AG04450 (cell line): ENCODE results near the gene ICOS. TPM values are rescaled to one million over a fixed set of nuclear protein-coding genes. Genes with fewer than 3 reads are reported as not detected.

Source experiments
- CTCF ChIA-PET: fragments of 300-600, 350-600 bp; formaldehyde crosslinking; extraction: SDS; loops from one replicate; lab custom pipeline; 2022; ENCODE audit warnings: antibody characterized with exemption, inconsistent platforms; lab: Charles Lee
- POLR2A ChIA-PET: fragments of 350-600 bp; formaldehyde crosslinking; extraction: SDS; loops from one replicate; lab custom pipeline; 2021; ENCODE audit warnings: antibody characterized with exemption, inconsistent platforms; lab: Yijun Ruan, JAX
- DNase-seq: peaks from one replicate; pipeline ENCODE4 v3.0.0-alpha.2; 2011; ENCODE audit warnings: low read depth, low spot score
- H3K27ac ChIP-seq: one replicate; pipeline ENCODE4 v1.5.1; 2012; ENCODE audit warnings: low read depth, low read length, control low read depth
- H3K27me3 ChIP-seq: one replicate; pipeline ENCODE4 v1.6.0; 2012; ENCODE audit warnings: low read length; ENCODE audit not compliant: control insufficient read depth, insufficient read depth
- H3K4me3 ChIP-seq: 2 replicates; pipeline ENCODE4 v1.5.1; 2011; ENCODE audit warnings: mild to moderate bottlenecking, low read depth, low read length, control low read depth
- H3K9me3 ChIP-seq: 2 replicates; pipeline ENCODE4 v1.5.1; 2012; ENCODE audit warnings: low read length; ENCODE audit not compliant: control insufficient read depth, insufficient read depth
- polyA plus RNA-seq: library from polyadenylated mRNA; depleted of rRNA; stranded (reverse); fragments of >200 nt; gene quantifications from 2 replicates; pipeline ENCODE4 v1.2.3, GENCODE V29; 2011
- TF ChIP-seq, protein P1 (sequence below): IDR thresholded peaks from 2 replicates; pipeline ENCODE4 v1.5.1; 2011; ENCODE audit warnings: low read depth, low read length, control low read depth, inconsistent platforms

Gene ICOS
- polyA plus RNA-seq, 1 experiment = not detected

DNA sequence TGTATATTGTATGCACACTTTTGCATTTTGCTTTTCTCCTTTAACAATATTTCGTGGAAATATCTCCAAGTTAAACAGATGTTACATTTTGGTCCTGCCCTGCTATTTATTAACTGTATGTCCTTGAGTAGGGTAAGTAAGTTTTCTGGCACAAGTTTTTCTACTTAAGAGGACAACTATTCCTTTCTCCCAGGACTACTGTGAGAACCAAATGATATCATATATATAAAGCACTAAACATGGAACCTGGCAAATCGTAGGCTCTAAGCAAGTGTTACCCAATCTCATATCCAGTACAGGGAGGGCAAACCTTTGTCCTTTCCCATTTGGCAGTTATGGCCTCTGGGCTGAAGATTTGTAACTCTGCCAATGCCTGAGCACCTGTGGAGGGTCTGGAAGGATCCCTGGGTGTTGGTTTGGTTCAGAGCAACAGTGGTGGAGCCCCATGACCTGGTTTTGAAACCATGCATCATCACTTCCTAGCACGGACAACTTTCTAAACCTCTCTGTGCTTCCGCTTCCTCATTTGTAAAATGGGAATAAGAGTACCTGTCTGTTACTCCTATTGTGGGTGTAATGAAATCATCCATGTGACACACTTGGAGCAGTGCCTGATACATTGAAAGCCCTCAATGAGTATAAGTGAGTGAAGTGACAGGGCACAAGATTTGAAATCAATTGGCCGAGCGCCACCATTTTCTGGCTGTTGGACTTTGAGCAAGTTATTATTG is 28.3 kb upstream of the ICOS start:
- no peaks in the 10 kb centered on the region for H3K9me3 ChIP-seq
- no peak for DNase-seq
- POLR2A ChIA-PET = no interaction called here
- H3K4me3 ChIP-seq = no peak overlapping the region
- CTCF ChIA-PET = no interaction called here
- TF ChIP-seq, protein P1, sequence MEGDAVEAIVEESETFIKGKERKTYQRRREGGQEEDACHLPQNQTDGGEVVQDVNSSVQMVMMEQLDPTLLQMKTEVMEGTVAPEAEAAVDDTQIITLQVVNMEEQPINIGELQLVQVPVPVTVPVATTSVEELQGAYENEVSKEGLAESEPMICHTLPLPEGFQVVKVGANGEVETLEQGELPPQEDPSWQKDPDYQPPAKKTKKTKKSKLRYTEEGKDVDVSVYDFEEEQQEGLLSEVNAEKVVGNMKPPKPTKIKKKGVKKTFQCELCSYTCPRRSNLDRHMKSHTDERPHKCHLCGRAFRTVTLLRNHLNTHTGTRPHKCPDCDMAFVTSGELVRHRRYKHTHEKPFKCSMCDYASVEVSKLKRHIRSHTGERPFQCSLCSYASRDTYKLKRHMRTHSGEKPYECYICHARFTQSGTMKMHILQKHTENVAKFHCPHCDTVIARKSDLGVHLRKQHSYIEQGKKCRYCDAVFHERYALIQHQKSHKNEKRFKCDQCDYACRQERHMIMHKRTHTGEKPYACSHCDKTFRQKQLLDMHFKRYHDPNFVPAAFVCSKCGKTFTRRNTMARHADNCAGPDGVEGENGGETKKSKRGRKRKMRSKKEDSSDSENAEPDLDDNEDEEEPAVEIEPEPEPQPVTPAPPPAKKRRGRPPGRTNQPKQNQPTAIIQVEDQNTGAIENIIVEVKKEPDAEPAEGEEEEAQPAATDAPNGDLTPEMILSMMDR = no peak
- H3K27me3 ChIP-seq = no peaks in the 10 kb centered on the region
- no peak overlapping the region for H3K27ac ChIP-seq

DNA sequence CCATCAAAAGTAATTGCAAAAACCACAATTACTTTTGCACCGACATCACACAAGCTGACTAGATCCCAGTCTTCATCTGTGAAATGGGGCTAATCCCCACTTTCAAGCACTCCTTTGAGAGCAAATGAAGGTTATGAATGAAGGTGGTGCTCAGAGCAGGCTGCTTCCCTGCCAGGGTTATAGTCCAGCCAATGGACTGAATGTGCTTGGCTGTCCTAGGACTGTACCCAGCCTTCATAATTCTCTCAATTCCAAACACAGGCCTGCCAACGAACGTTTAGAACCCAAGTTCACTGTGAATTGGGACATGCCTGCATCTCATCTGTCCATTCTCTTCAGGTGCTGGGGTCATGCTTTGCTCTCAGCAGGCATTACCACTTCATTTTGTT is 27.8 kb upstream of the ICOS start:
- CTCF ChIA-PET = interaction anchor here (0.9 to 2.0 kb wide), 2 partner anchors 93 to 471 kb away, joined by 3 to 17 read pairs; no protein-coding TSS in a partner anchor
- POLR2A ChIA-PET = interaction anchor here (1.0 kb wide), 1 partner anchor 670 kb away, joined by 5 read pairs; the partner anchor contains the start of gene CYP20A1
- TF ChIP-seq, protein P1 = no peak
- no peak for DNase-seq
- Histone ChIP-seq H3K9me3 (no peaks in the 10 kb centered on the region), H3K27ac (no peak overlapping the region), H3K27me3 (no peaks in the 10 kb centered on the region), H3K4me3 (no peak overlapping the region; the same call in 1 of the 2 replicates)

GRCh38 chr2:203909261-203909967 is 27.1 kb upstream of the ICOS start:
- CTCF ChIA-PET = interaction anchor here (0.7 to 2.0 kb wide), 15 partner anchors 9 to 1320 kb away, joined by 3 to 17 read pairs (median 3); no protein-coding TSS in a partner anchor
- peak overlapping the region; percentile 60 for H3K27ac ChIP-seq
- no peaks in the 10 kb centered on the region for H3K27me3 ChIP-seq
- H3K9me3 ChIP-seq = no peaks in the 10 kb centered on the region
- POLR2A ChIA-PET = interaction anchor here (1.0 kb wide), 1 partner anchor 670 kb away, joined by 5 read pairs; the partner anchor contains the start of gene CYP20A1
- TF ChIP-seq, protein P1 = peak; percentile 84
- peak overlapping the region; percentile 48 for H3K4me3 ChIP-seq
- peak; percentile 65 for DNase-seq

- ChIA-PET POLR2A (interaction anchor here (1.0 kb wide), 1 partner anchor 671 kb away, joined by 5 read pairs; the partner anchor contains the start of gene CYP20A1), CTCF (interaction anchor here (0.6 to 2.0 kb wide), 15 partner anchors 9 to 1321 kb away, joined by 3 to 17 read pairs (median 3); no protein-coding TSS in a partner anchor)
- Histone ChIP-seq H3K9me3 (no peaks in the 10 kb centered on the region), H3K27me3 (no peaks in the 10 kb centered on the region), H3K4me3 (no peak overlapping the region), H3K27ac (no peak overlapping the region)
- TF ChIP-seq, protein P1 = no peak
- DNase-seq = no peak
Observed at GRCh38 chr2:203909974-203910373, 26.6 kb upstream of the ICOS start.
